Nephron (organoid): ENCODE data around the gene CHAMP1.
A peak's percentile ranks its signal among the peaks of the same experiment; 100 is the strongest.
"Not testable (repeated sequence)": the region's sequence is repeated elsewhere in the genome, so short reads cannot be mapped to it uniquely, and the experiment has no call there.

ENCODE experiments used
- H3K27ac Mint-ChIP-seq, 3 experiments: 2 replicates each; pipeline ENCODE4 v1.8.0; 2020; ENCODE audit warnings: mixed read lengths in 3 of 3, mild to moderate bottlenecking in 2 of 3, moderate library complexity in 1 of 3
- H3K27me3 Mint-ChIP-seq: 2 replicates; pipeline ENCODE4 v1.8.0; 2021; ENCODE audit warnings: low read depth, mild to moderate bottlenecking, moderate library complexity, mixed read lengths
- H3K36me3 Mint-ChIP-seq: 2 replicates; pipeline ENCODE4 v1.8.0; 2020; ENCODE audit warnings: low read depth, mixed read lengths
- H3K4me1 Mint-ChIP-seq: 2 replicates; pipeline ENCODE4 v1.8.0; 2020; ENCODE audit warnings: mixed read lengths
- H3K4me3 Mint-ChIP-seq, 3 experiments: 2 replicates each; pipeline ENCODE4 v1.8.0; 2020; ENCODE audit warnings: mild to moderate bottlenecking in 3 of 3, mixed read lengths in 3 of 3, moderate library complexity in 2 of 3
- H3K9me3 Mint-ChIP-seq: 2 replicates; pipeline ENCODE4 v1.8.0; 2020; ENCODE audit warnings: mixed read lengths
- CTCF ChIP-seq, 3 experiments: fragments of 200-600 bp; sonication (generic); IDR thresholded peaks; one replicate each; pipeline ENCODE4 v1.5.0; 2021; ENCODE audit warnings: antibody characterized with exemption in 3 of 3; ENCODE audit not compliant: unreplicated experiment in 3 of 3

Gene CHAMP1

GRCh38 chr13:114330086-114330485 lies 15.8 kb downstream of the CHAMP1 start:
- no peak for TF ChIP-seq CTCF (IDR thresholded peaks at IDR 0.05; ENCODE audit: unreplicated experiment in 3 of 3)
- Mint-ChIP-seq H3K4me3 (no peak overlapping the region), H3K4me1 (peaks cover 4% of the 10 kb centered on the region), H3K27ac (no peak overlapping the region), H3K27me3 (no peaks in the 10 kb centered on the region), H3K36me3 (peaks cover 26% of the 10 kb centered on the region), H3K9me3 (no peaks in the 10 kb centered on the region)

GRCh38 chr13:114333881-114334280 lies 19.6 kb downstream of the CHAMP1 start:
- H3K4me3 Mint-ChIP-seq, H3K36me3 Mint-ChIP-seq, H3K27ac Mint-ChIP-seq, H3K9me3 Mint-ChIP-seq, H3K27me3 Mint-ChIP-seq, H3K4me1 Mint-ChIP-seq: not testable (repeated sequence)

GRCh38 chr13:114334305-114335053 lies 20.2 kb downstream of the CHAMP1 start:
- Mint-ChIP-seq H3K36me3 (no peaks in the 10 kb centered on the region), H3K27ac (no peak overlapping the region), H3K4me3 (no peak overlapping the region), H3K4me1 (no peaks in the 10 kb centered on the region), H3K27me3 (no peaks in the 10 kb centered on the region), H3K9me3 (peaks cover 3% of the 10 kb centered on the region)
- TF ChIP-seq CTCF (IDR thresholded peaks at IDR 0.05; ENCODE audit: unreplicated experiment in 3 of 3) = no peak

GRCh38 chr13:114336457-114336856 lies 22.2 kb downstream of the CHAMP1 start:
- not testable (repeated sequence) for H3K4me3 Mint-ChIP-seq, H3K27ac Mint-ChIP-seq, H3K4me1 Mint-ChIP-seq, H3K27me3 Mint-ChIP-seq, H3K36me3 Mint-ChIP-seq, H3K9me3 Mint-ChIP-seq

- Mint-ChIP-seq H3K4me1 (peaks cover 4% of the 10 kb centered on the region), H3K36me3 (no peaks in the 10 kb centered on the region), H3K9me3 (peaks cover 3% of the 10 kb centered on the region), H3K27ac (no peak overlapping the region), H3K4me3 (no peak overlapping the region), H3K27me3 (no peaks in the 10 kb centered on the region)
- no peak for TF ChIP-seq CTCF (IDR thresholded peaks at IDR 0.05; ENCODE audit: unreplicated experiment in 3 of 3)
These were observed 24.7 kb downstream of the CHAMP1 start for GRCh38 chr13:114338959-114339358.

- H3K27ac Mint-ChIP-seq = no peak overlapping the region
- peaks cover 3% of the 10 kb centered on the region for H3K9me3 Mint-ChIP-seq
- H3K4me3 Mint-ChIP-seq = no peak overlapping the region
- no peaks in the 10 kb centered on the region for H3K36me3 Mint-ChIP-seq
- peaks cover 4% of the 10 kb centered on the region for H3K4me1 Mint-ChIP-seq
- no peaks in the 10 kb centered on the region for H3K27me3 Mint-ChIP-seq
- TF ChIP-seq CTCF (IDR thresholded peaks at IDR 0.05; ENCODE audit: unreplicated experiment in 3 of 3) = peak; percentile 35 to 46 (median 39)
These were observed 25.7 kb downstream of the CHAMP1 start for GRCh38 chr13:114339857-114340534.
